NCI-H2081 (cell line): ENCODE data around the gene FJX1.

ENCODE experiments used
- DNase-seq, 2 experiments: peaks; one replicate each; lab custom pipeline; 2025; lab: John Stamatoyannopoulos, UW

The FJX1 gene

GRCh38 chr11:35617687-35618496, at the start of gene FJX1:
FJX1 (plus strand) TSS chr11:35618460; CDS start chr11:35618637, 177 bp downstream.
- peak; percentile 71 to 75 for DNase-seq

GRCh38 chr11:35571696-35572095, 46.6 kb upstream of the FJX1 start:
- no peak for DNase-seq

- no peak for DNase-seq
Observed at GRCh38 chr11:35579557-35580396, 38.5 kb upstream of the FJX1 start.

- no peak for DNase-seq
Observed at GRCh38 chr11:35580397-35580781, 37.9 kb upstream of the FJX1 start.

GRCh38 chr11:35582033-35582432, 36.2 kb upstream of the FJX1 start:
- DNase-seq, result no peak

- DNase-seq, result no peak
Observed at GRCh38 chr11:35583126-35583525, 35.1 kb upstream of the FJX1 start.

GRCh38 chr11:35583843-35584242, 34.4 kb upstream of the FJX1 start:
- DNase-seq, result no peak

- DNase-seq, result no peak
Observed at GRCh38 chr11:35584321-35584720, 33.9 kb upstream of the FJX1 start.

- DNase-seq, result no peak
Observed at GRCh38 chr11:35585416-35585815, 32.8 kb upstream of the FJX1 start.

- DNase-seq, result no peak
Observed at GRCh38 chr11:35586222-35586621, 32.0 kb upstream of the FJX1 start.

- no peak for DNase-seq
Observed at GRCh38 chr11:35587972-35588371, 30.3 kb upstream of the FJX1 start.

GRCh38 chr11:35588627-35589026, 29.6 kb upstream of the FJX1 start:
- no peak for DNase-seq

GRCh38 chr11:35589281-35589680, 29.0 kb upstream of the FJX1 start:
- no peak for DNase-seq

GRCh38 chr11:35590412-35590811, 27.8 kb upstream of the FJX1 start:
- no peak for DNase-seq

GRCh38 chr11:35593143-35593542, 25.1 kb upstream of the FJX1 start:
- DNase-seq, result no peak

- DNase-seq, result no peak
Observed at GRCh38 chr11:35594680-35595079, 23.6 kb upstream of the FJX1 start.

- DNase-seq, result no peak
Observed at GRCh38 chr11:35598254-35599125, 19.8 kb upstream of the FJX1 start.

- no peak for DNase-seq
Observed at GRCh38 chr11:35600331-35600838, 17.9 kb upstream of the FJX1 start.

- no peak for DNase-seq
Observed at GRCh38 chr11:35602160-35602793, 16.0 kb upstream of the FJX1 start.

- no peak for DNase-seq
Observed at GRCh38 chr11:35602979-35603378, 15.3 kb upstream of the FJX1 start.

- no peak for DNase-seq
Observed at GRCh38 chr11:35605706-35606105, 12.6 kb upstream of the FJX1 start.
